ENCODE results near the gene CD151. TPM values are rescaled to one million over a fixed set of nuclear protein-coding genes. Genes with fewer than 3 reads are reported as not detected.
A peak's percentile ranks its signal among the peaks of the same experiment; 100 is the strongest.

The CD151 gene
- total RNA-seq, 4 donors from 2014 or later = 135 to 326 (median 298) TPM

DNA sequence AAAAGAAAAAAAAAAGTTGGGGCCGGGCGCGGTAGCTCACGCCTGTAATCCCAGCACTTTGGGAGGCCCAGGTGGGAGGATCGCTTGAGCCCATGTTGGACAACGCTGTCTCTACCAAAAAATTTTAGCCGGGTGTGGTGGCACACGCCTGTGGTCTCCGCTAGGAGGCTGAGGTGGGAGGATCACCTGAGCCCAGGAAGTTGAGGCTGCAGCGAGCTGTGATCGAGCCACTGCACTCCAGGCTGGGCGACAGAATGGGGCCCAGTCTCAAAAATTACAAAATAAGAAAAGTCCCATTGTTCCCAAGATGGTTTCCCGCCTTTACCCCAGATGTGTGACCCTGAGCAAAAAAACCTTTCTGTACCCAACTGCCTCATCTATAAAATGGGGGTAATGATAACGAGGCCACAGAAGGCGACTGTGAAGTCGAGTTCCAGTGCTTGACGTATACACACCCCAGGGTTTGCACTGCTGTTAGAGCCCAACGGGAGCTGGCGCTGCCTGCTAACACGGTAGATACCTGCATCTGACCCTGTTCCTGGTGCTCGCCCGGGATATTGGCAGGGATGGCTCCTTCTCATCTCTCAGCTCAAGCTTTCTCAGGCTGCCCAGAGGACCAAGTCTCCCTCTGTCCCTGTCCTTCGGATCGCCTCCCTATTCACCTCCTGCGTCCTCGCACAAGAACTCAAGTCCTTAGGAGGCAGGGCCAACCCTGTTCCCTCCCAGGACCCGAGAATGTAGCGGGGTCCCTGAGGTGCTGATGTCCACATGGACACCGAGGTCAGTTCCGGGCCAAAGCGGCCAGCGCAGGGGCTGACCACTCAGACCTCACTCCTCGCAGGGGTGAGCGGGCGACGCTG is 24.1 kb upstream of the CD151 start:
- Histone ChIP-seq H3K27ac (peak overlapping the region; percentile 95 to 97 (median 97)), H3K36me3 (peaks cover 21 to 22% of the 10 kb centered on the region in 2 donors), H3K4me3 (replicated peaks in 1 of 3) (peak overlapping the region; percentile 68 to 85 (median 80)), H3K27me3 (no peaks in the 10 kb centered on the region), H3K9me3 (no peaks in the 10 kb centered on the region), H3K4me1 (peaks cover 31 to 35% of the 10 kb centered on the region in 2 donors)
- 37 to 53% methylated on average over 23 to 27 of the region's 36 CpGs for WGBS, 2 donors
- DNase-seq = no peak
- intact Hi-C loops (cut with DNase I) = no loop called here
- TF ChIP-seq, protein P1, sequence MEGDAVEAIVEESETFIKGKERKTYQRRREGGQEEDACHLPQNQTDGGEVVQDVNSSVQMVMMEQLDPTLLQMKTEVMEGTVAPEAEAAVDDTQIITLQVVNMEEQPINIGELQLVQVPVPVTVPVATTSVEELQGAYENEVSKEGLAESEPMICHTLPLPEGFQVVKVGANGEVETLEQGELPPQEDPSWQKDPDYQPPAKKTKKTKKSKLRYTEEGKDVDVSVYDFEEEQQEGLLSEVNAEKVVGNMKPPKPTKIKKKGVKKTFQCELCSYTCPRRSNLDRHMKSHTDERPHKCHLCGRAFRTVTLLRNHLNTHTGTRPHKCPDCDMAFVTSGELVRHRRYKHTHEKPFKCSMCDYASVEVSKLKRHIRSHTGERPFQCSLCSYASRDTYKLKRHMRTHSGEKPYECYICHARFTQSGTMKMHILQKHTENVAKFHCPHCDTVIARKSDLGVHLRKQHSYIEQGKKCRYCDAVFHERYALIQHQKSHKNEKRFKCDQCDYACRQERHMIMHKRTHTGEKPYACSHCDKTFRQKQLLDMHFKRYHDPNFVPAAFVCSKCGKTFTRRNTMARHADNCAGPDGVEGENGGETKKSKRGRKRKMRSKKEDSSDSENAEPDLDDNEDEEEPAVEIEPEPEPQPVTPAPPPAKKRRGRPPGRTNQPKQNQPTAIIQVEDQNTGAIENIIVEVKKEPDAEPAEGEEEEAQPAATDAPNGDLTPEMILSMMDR (IDR thresholded peaks at IDR 0.05) = no peak
- no peak for TF ChIP-seq POLR2A (IDR thresholded peaks at IDR 0.05)

GRCh38 chr11:809287-810039 is 23.3 kb upstream of the CD151 start, which contains the start of gene RPLP2:
TSS of gene RPLP2 (plus strand) at chr11:809967. CDS start at chr11:810235, 268 bp downstream.
- Histone ChIP-seq H3K27me3 (no peaks in the 10 kb centered on the region), H3K36me3 (peaks cover 22 to 24% of the 10 kb centered on the region in 2 donors), H3K4me3 (replicated peaks in 1 of 3) (peak within 1 kb of the TSS; percentile 68 to 85 (median 80)), H3K4me1 (peaks cover 26 to 30% of the 10 kb centered on the region in 2 donors), H3K9me3 (no peaks in the 10 kb centered on the region), H3K27ac (peak within 1 kb of the TSS; percentile 95 to 97 (median 97))
- peak; percentile 99 for DNase-seq
- 0% methylated on average over 8 to 31 of the region's 81 CpGs for WGBS, 2 donors
- intact Hi-C loops (cut with DNase I) = no loop called here
- TF ChIP-seq POLR2A (IDR thresholded peaks at IDR 0.05) = peak; percentile 79 to 81
- TF ChIP-seq, protein P1 (IDR thresholded peaks at IDR 0.05) = peak in 1 of 6 experiments; percentile 23

- H3K4me3 ChIP-seq (replicated peaks in 1 of 3) = peak overlapping the region; percentile 68 to 85 (median 80)
- peaks cover 22 to 24% of the 10 kb centered on the region in 2 donors for H3K36me3 ChIP-seq
- intact Hi-C loops (cut with DNase I) = no loop called here
- peak overlapping the region; percentile 95 to 97 (median 97) for H3K27ac ChIP-seq
- H3K4me1 ChIP-seq = peaks cover 21 to 25% of the 10 kb centered on the region in 2 donors
- no peak for TF ChIP-seq POLR2A (IDR thresholded peaks at IDR 0.05)
- TF ChIP-seq, protein P1 (IDR thresholded peaks at IDR 0.05) = peak in 1 of 6 experiments; percentile 10
- DNase-seq = no peak
- H3K9me3 ChIP-seq = no peaks in the 10 kb centered on the region
- no peaks in the 10 kb centered on the region for H3K27me3 ChIP-seq
- WGBS, 2 donors = 0% methylated on average over 32 to 33 of the region's 55 CpGs
Observed at GRCh38 chr11:810040-810567, 22.6 kb upstream of the CD151 start.

DNA sequence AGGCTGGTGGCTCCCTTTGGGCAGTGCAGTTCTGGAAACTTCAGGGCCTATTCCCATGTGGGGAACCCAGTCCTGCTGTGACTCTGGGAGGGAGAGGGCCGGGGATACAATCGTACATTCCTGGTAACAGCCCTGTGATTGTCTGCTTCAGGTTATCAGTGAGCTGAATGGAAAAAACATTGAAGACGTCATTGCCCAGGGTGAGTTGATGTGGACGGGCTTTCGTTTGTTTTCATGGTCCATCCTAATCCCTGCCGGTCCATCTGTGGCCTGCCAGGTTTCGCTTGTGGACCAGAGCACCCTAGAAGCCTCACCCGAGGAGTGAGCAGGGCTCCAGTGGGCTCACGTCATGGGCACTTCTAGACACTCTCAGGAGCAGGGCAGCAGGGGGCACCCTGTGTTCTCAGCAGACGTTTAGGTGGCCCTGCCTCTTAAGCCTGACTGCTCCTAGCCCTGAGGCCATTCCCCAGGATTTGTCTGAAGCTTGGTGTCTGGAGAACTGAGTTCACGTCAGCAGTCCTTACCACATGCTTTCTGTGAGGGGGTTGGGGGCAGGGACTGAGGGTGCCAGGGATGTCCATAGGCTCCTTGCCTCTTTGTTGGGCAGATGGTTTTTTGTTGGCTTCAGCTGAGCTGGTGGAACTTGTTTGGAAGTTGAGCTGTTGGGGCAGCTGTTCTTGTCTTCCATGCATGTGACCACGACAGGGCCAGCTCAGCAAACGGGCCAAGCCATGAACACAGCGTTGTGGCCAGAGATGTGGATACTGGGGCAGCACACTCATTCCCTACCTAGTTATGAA is 21.1 kb upstream of the CD151 start:
- Histone ChIP-seq H3K27me3 (no peaks in the 10 kb centered on the region), H3K36me3 (peaks cover 22 to 24% of the 10 kb centered on the region in 2 donors), H3K4me3 (replicated peaks in 1 of 3) (no peak overlapping the region), H3K4me1 (peaks cover 17 to 23% of the 10 kb centered on the region in 2 donors), H3K9me3 (no peaks in the 10 kb centered on the region), H3K27ac (no peak overlapping the region)
- WGBS, 2 donors = 77 to 88% methylated on average over 11 to 13 of the region's 14 CpGs
- intact Hi-C loops (cut with DNase I) = no loop called here
- no peak for DNase-seq
- TF ChIP-seq, protein P1 (IDR thresholded peaks at IDR 0.05) = no peak
- no peak for TF ChIP-seq POLR2A (IDR thresholded peaks at IDR 0.05)

All from thyroid gland (tissue), 4 donors.